GM19035 (cell line): ENCODE results near the gene HS1BP3.

Source experiments
- ATAC-seq: cut with Tn5 transposase; IDR thresholded peaks from one replicate; pipeline ENCODE4 v1.9.1; 2021; ENCODE audit not compliant: unreplicated experiment

The HS1BP3 gene

GRCh38 chr2:20674974-20675679 is 24.2 kb upstream of the HS1BP3 start:
- ATAC-seq = no peak

GRCh38 chr2:20674309-20674965 is 23.5 kb upstream of the HS1BP3 start:
- no peak for ATAC-seq

GRCh38 chr2:20673686-20674308 is 22.9 kb upstream of the HS1BP3 start:
- no peak for ATAC-seq

- no peak for ATAC-seq
Observed at GRCh38 chr2:20672201-20672951, 21.5 kb upstream of the HS1BP3 start.

GRCh38 chr2:20671736-20672080 is 20.8 kb upstream of the HS1BP3 start:
- ATAC-seq = no peak

- no peak for ATAC-seq
Observed at GRCh38 chr2:20671036-20671735, 20.3 kb upstream of the HS1BP3 start.

GRCh38 chr2:20670315-20671035 is 19.6 kb upstream of the HS1BP3 start:
- ATAC-seq = no peak

- no peak for ATAC-seq
Observed at GRCh38 chr2:20669562-20670314, 18.8 kb upstream of the HS1BP3 start.

GRCh38 chr2:20668871-20669475 is 18.1 kb upstream of the HS1BP3 start:
- ATAC-seq = no peak

GRCh38 chr2:20668451-20668850 is 17.6 kb upstream of the HS1BP3 start:
- no peak for ATAC-seq

GRCh38 chr2:20667531-20668401 is 16.9 kb upstream of the HS1BP3 start:
- peak; percentile 21 for ATAC-seq

GRCh38 chr2:20667151-20667530 is 16.2 kb upstream of the HS1BP3 start:
- ATAC-seq = peak; percentile 40

- peak; percentile 34 for ATAC-seq
Observed at GRCh38 chr2:20666304-20667150, 15.6 kb upstream of the HS1BP3 start, which contains the start of gene GDF7. GDF7 (plus strand) TSS chr2:20667144; CDS start chr2:20667240, 96 bp downstream.

GRCh38 chr2:20666005-20666303 is 15.1 kb upstream of the HS1BP3 start:
- peak; percentile 8 for ATAC-seq

- no peak for ATAC-seq
Observed at GRCh38 chr2:20665243-20666004, 14.5 kb upstream of the HS1BP3 start.

- ATAC-seq = no peak
Observed at GRCh38 chr2:20664431-20665242, 13.7 kb upstream of the HS1BP3 start.
